Fibroblast of lung (primary cell): ENCODE data around the gene MUS81.

Experiments
- CTCF ChIP-seq, 2 donors: IDR thresholded peaks in 1 of 2; conservative IDR thresholded peaks in 1 of 2; 1 replicate in 1 of 2; 2 replicates in 1 of 2; pipeline ENCODE4 v1.5.1; 2011 to 2012; ENCODE audit warnings: low read length in 2 of 2, control low read depth in 1 of 2, inconsistent platforms in 1 of 2, low read depth in 1 of 2, mild to moderate bottlenecking in 1 of 2
- EZH2 ChIP-seq: IDR thresholded peaks from 2 replicates; pipeline ENCODE4 v1.5.1; 2012; ENCODE audit warnings: low read length, control low read depth, mild to moderate bottlenecking; ENCODE audit errors: missing control alignments

GRCh38 chr11:65892661-65893317 lies 32.6 kb downstream of the MUS81 start:
- TF ChIP-seq CTCF (conservative IDR thresholded peaks at IDR 0.05 in 1 of 2, IDR thresholded peaks at IDR 0.05 in 1 of 2; ENCODE audit: low read depth in 1 of 2, low read length in 2 of 2): no peak
- no peak for TF ChIP-seq EZH2
